H1 (cell line): ENCODE data around the gene FCER1A. TPM values are rescaled to one million over a fixed set of nuclear protein-coding genes. Genes with fewer than 3 reads are reported as not detected.

Experiments used
- CTCF ChIA-PET: fragments of 300-600 bp; sonication (Branson Sonifier 250); formaldehyde crosslinking; loops from one replicate; lab custom pipeline; 2021; ENCODE audit not compliant: partially characterized antibody; lab: Charles Lee
- POLR2A ChIA-PET: fragments of 300-600 bp; sonication (Branson Sonifier 250); formaldehyde crosslinking; loops from one replicate; lab custom pipeline; 2021; ENCODE audit warnings: inconsistent platforms; ENCODE audit not compliant: partially characterized antibody; lab: Charles Lee
- DNase-seq, 2 experiments: peaks; one replicate each; pipeline versions ENCODE4 v3.0.0 to v3.0.0-alpha.2; 2010 to 2022; ENCODE audit warnings: low spot score in 2 of 2, low read depth in 1 of 2, mixed read lengths in 1 of 2
- FAIRE-seq: peaks from 2 replicates; lab custom pipeline; 2011; peaks lifted over from hg19 to GRCh38; lab: Jason Lieb, UNC
- H2AFZ ChIP-seq: 2 replicates; pipeline ENCODE4 v1.8.1; 2012; ENCODE audit warnings: low read length, inconsistent platforms
- H2AK5ac ChIP-seq: 2 replicates; pipeline ENCODE4 v1.6.1; 2013; ENCODE audit warnings: low read depth, low read length
- H2BK120ac ChIP-seq: replicated peaks from 2 replicates; pipeline ENCODE3; 2013; ENCODE audit warnings: low read depth, low read length, inconsistent platforms
- H2BK12ac ChIP-seq: 2 replicates; pipeline ENCODE4 v1.6.1; 2013; ENCODE audit warnings: low read depth, low read length
- H2BK15ac ChIP-seq: 2 replicates; pipeline ENCODE4 v1.6.1; 2013; ENCODE audit warnings: low read length
- H2BK20ac ChIP-seq: 2 replicates; pipeline ENCODE4 v1.6.1; 2013; ENCODE audit warnings: low read length
- H2BK5ac ChIP-seq: 2 replicates; pipeline ENCODE4 v1.6.1; 2013; ENCODE audit warnings: low read depth, low read length
- H3K14ac ChIP-seq: 2 replicates; pipeline ENCODE4 v1.6.1; 2013; ENCODE audit warnings: inconsistent platforms; ENCODE audit not compliant: insufficient read length
- H3K18ac ChIP-seq: 2 replicates; pipeline ENCODE4 v1.6.1; 2013; ENCODE audit warnings: low read length; ENCODE audit errors: extremely low read depth
- H3K23ac ChIP-seq: 2 replicates; pipeline ENCODE4 v1.6.1; 2013; ENCODE audit warnings: inconsistent platforms; ENCODE audit not compliant: insufficient read length
- H3K23me2 ChIP-seq: 2 replicates; pipeline ENCODE4 v1.6.1; 2013; ENCODE audit warnings: low read depth, low read length
- H3K27ac ChIP-seq: 2 replicates; pipeline ENCODE4 v1.6.1; 2011; ENCODE audit warnings: low read depth, low read length, inconsistent platforms
- H3K27me3 ChIP-seq, 4 experiments: replicated peaks in 1 of 4; 1 replicate in 1 of 4; 2 replicates in 3 of 4; pipeline versions ENCODE4 v1.6.1 to v1.8.1; 2011 to 2013; ENCODE audit warnings: low read length in 3 of 4, mild to moderate bottlenecking in 3 of 4, inconsistent platforms in 2 of 4, mixed read lengths in 2 of 4, moderate library complexity in 1 of 4; ENCODE audit not compliant: control insufficient read depth in 3 of 4, insufficient read depth in 3 of 4; ENCODE audit errors: extremely low read depth in 1 of 4
- H3K36me3 ChIP-seq, 4 experiments: 2 replicates each; pipeline versions ENCODE4 v1.6.1 to v1.8.1; 2011 to 2013; ENCODE audit warnings: mild to moderate bottlenecking in 4 of 4, low read length in 3 of 4, moderate library complexity in 2 of 4, control low read depth in 1 of 4, inconsistent platforms in 1 of 4; ENCODE audit not compliant: insufficient read depth in 4 of 4, control insufficient read depth in 2 of 4
- H3K4ac ChIP-seq: replicated peaks from 2 replicates; pipeline ENCODE3; 2013; ENCODE audit warnings: low read length, low read depth, mixed read lengths, inconsistent platforms; ENCODE audit not compliant: insufficient read length
- H3K4me1 ChIP-seq, 4 experiments: replicated peaks in 1 of 4; 1 replicate in 1 of 4; 2 replicates in 3 of 4; pipeline versions ENCODE4 v1.6.1 to v1.8.1; 2011 to 2013; ENCODE audit warnings: low read length in 3 of 4, inconsistent platforms in 2 of 4, mixed read lengths in 1 of 4; ENCODE audit not compliant: insufficient read depth in 4 of 4, control insufficient read depth in 3 of 4
- H3K4me2 ChIP-seq, 2 experiments: 2 replicates each; pipeline versions ENCODE4 v1.6.1 to v1.8.1; 2011 to 2013; ENCODE audit warnings: low read depth in 2 of 2, low read length in 2 of 2, control low read depth in 1 of 2, inconsistent platforms in 1 of 2, mild to moderate bottlenecking in 1 of 2; ENCODE audit not compliant: insufficient read depth in 1 of 2
- H3K4me3 ChIP-seq, 4 experiments: fragments of 200-600, 300-600 bp in 1 of 4; sonication (generic), shearing (Covaris generic), sonication (Bioruptor Twin) in 1 of 4; 2 replicates each; pipeline versions ENCODE4 v1.5.1 to v1.8.1; 2011 to 2016; ENCODE audit warnings: low read length in 4 of 4, low read depth in 3 of 4, control low read depth in 2 of 4, inconsistent platforms in 2 of 4, mild to moderate bottlenecking in 2 of 4, mixed read lengths in 1 of 4, moderate library complexity in 1 of 4; ENCODE audit not compliant: insufficient read depth in 2 of 4; ENCODE audit errors: extremely low read depth in 1 of 4
- H3K56ac ChIP-seq: replicated peaks from 2 replicates; pipeline ENCODE3; 2013; ENCODE audit warnings: low read depth, mild to moderate bottlenecking, mixed read lengths, low read length, inconsistent platforms; ENCODE audit not compliant: insufficient read length
- H3K79me1 ChIP-seq: 2 replicates; pipeline ENCODE4 v1.6.1; 2013; ENCODE audit warnings: low read depth, low read length, control low read depth
- H3K79me2 ChIP-seq, 2 experiments: 2 replicates each; pipeline versions ENCODE4 v1.6.1 to v1.8.1; 2012 to 2013; ENCODE audit warnings: low read length in 2 of 2, mild to moderate bottlenecking in 2 of 2, inconsistent platforms in 1 of 2; ENCODE audit not compliant: insufficient read depth in 2 of 2, control insufficient read depth in 1 of 2
- H3K9ac ChIP-seq, 4 experiments: replicated peaks in 1 of 4; 1 replicate in 1 of 4; 2 replicates in 3 of 4; pipeline versions ENCODE4 v1.6.1 to v1.8.1; 2011 to 2013; ENCODE audit warnings: low read depth in 3 of 4, low read length in 3 of 4, control low read depth in 2 of 4, mild to moderate bottlenecking in 2 of 4, moderate library complexity in 2 of 4, inconsistent platforms in 1 of 4; ENCODE audit errors: extremely low read depth in 1 of 4
- H3K9me3 ChIP-seq, 2 experiments: 2 replicates each; pipeline versions ENCODE4 v1.6.1 to v1.8.1; 2012 to 2013; ENCODE audit warnings: mild to moderate bottlenecking in 2 of 2, moderate library complexity in 2 of 2, control low read depth in 1 of 2, inconsistent platforms in 1 of 2, low read depth in 1 of 2, low read length in 1 of 2, mixed read lengths in 1 of 2; ENCODE audit not compliant: insufficient read depth in 2 of 2
- H4K20me1 ChIP-seq, 2 experiments: replicated peaks in 1 of 2; 2 replicates each; pipeline versions ENCODE3 to v1.8.1; 2011 to 2013; ENCODE audit warnings: inconsistent platforms in 2 of 2, low read length in 2 of 2, mild to moderate bottlenecking in 1 of 2; ENCODE audit not compliant: insufficient read depth in 2 of 2, control insufficient read depth in 1 of 2
- H4K5ac ChIP-seq: 2 replicates; pipeline ENCODE4 v1.6.1; 2013; ENCODE audit warnings: low read length, low read depth, mixed read lengths, inconsistent platforms; ENCODE audit not compliant: insufficient read length
- H4K8ac ChIP-seq: 2 replicates; pipeline ENCODE4 v1.8.0; 2013; ENCODE audit warnings: mild to moderate bottlenecking, moderate library complexity, low read length, inconsistent platforms; ENCODE audit not compliant: insufficient read depth; ENCODE audit errors: extremely low read depth
- H4K91ac ChIP-seq: replicated peaks from 2 replicates; pipeline ENCODE3; 2013; ENCODE audit warnings: low read length, mixed read lengths, inconsistent platforms; ENCODE audit not compliant: insufficient read length
- E2F6 ChIP-seq: IDR thresholded peaks from 2 replicates; pipeline ENCODE4 v1.6.1; 2012; ENCODE audit warnings: inconsistent platforms
- FOSL1 ChIP-seq: IDR thresholded peaks from 2 replicates; pipeline ENCODE4 v1.6.1; 2011; ENCODE audit warnings: mild to moderate bottlenecking, low read depth, low read length, moderate library complexity; ENCODE audit not compliant: insufficient read depth
- NRF1 ChIP-seq: IDR thresholded peaks from 2 replicates; pipeline ENCODE4 v1.6.1; 2011; ENCODE audit warnings: mild to moderate bottlenecking, low read depth, low read length, improper control_type of control experiment
- polyA plus RNA-seq, 7 experiments: library from polyadenylated mRNA; depleted of rRNA in 3 of 7; stranded (reverse) in 5 of 7; unstranded in 2 of 7; fragments of >200 nt in 5 of 7; fragments of 200-250 nt in 2 of 7; gene quantifications; 1 replicate in 5 of 7; 2 replicates in 1 of 7; 4 replicates in 1 of 7; pipeline versions ENCODE4 v1.2.1 to v1.2.3, GENCODE V29; 2011 to 2013; ENCODE audit warnings: missing spikeins in 2 of 7, mixed read lengths in 2 of 7
- total RNA-seq: library from RNA; stranded (reverse); fragmentation: NEBNext Ultra II Directional; extraction: Animal tissue kit (Norgen Biotek cat#: 25700); gene quantifications from 2 replicates; pipeline ENCODE4 v1.2.1, GENCODE V29; 2021

FCER1A gene
- total and polyA plus RNA-seq, 2 of the 8 experiments (the other 6 are each of a cell fraction or from before 2014, with no cell fraction given) = not detected

GRCh38 chr1:159311679-159312078, 9.5 kb downstream of the FCER1A start:
- no peak overlapping the region for H2BK5ac ChIP-seq
- H4K20me1 ChIP-seq = no peaks in the 10 kb centered on the region
- H4K5ac ChIP-seq = no peak overlapping the region
- no peak overlapping the region for H3K18ac ChIP-seq
- no peak overlapping the region for H4K91ac ChIP-seq
- no peak overlapping the region for H2BK12ac ChIP-seq
- ChIA-PET CTCF (no interaction called here), POLR2A (no interaction called here)
- H2BK20ac ChIP-seq = no peak overlapping the region
- H3K4me3 ChIP-seq = no peak overlapping the region
- DNase-seq (no peak), FAIRE-seq (no peak)
- H3K9ac ChIP-seq = no peak overlapping the region
- H3K27ac ChIP-seq = no peak overlapping the region
- no peaks in the 10 kb centered on the region for H3K36me3 ChIP-seq
- no peak overlapping the region for H2AFZ ChIP-seq
- H3K9me3 ChIP-seq = peaks cover 37 to 74% of the 10 kb centered on the region in 2 experiments
- no peak overlapping the region for H2BK15ac ChIP-seq
- H3K4ac ChIP-seq = no peak overlapping the region
- H2BK120ac ChIP-seq = no peak overlapping the region
- H3K14ac ChIP-seq = no peak overlapping the region
- no peak overlapping the region for H2AK5ac ChIP-seq
- no peaks in the 10 kb centered on the region for H3K27me3 ChIP-seq
- H3K4me1 ChIP-seq = no peaks in the 10 kb centered on the region
- no peak overlapping the region for H4K8ac ChIP-seq
- no peaks in the 10 kb centered on the region for H3K23me2 ChIP-seq
- H3K79me1 ChIP-seq = no peaks in the 10 kb centered on the region
- H3K23ac ChIP-seq = no peak overlapping the region
- H3K56ac ChIP-seq = no peak overlapping the region
- no peak overlapping the region for H3K4me2 ChIP-seq
- no peaks in the 10 kb centered on the region for H3K79me2 ChIP-seq
- TF ChIP-seq FOSL1 (no peak), NRF1 (no peak), E2F6 (no peak)
